ENCODE results near the gene COPS8.

The COPS8 gene

GRCh38 chr2:237074211-237074993 lies 11.3 kb upstream of the COPS8 start:
- TF ChIP-seq ZNF423 (tag by site-specific recombination; IDR thresholded peaks at IDR 0.05) (no peak), YY1 (tag by site-specific recombination; IDR thresholded peaks at IDR 0.05) (no peak), ZNF513 (tag by site-specific recombination; IDR thresholded peaks at IDR 0.05) (no peak), ZNF404 (tag by site-specific recombination; IDR thresholded peaks at IDR 0.05) (no peak), ZNF544 (tag by site-specific recombination; IDR thresholded peaks at IDR 0.05) (no peak), ZNF10 (tag by site-specific recombination; IDR thresholded peaks at IDR 0.05) (no peak), ZNF112 (tag by site-specific recombination; IDR thresholded peaks at IDR 0.05) (no peak), ZNF280D (tag by site-specific recombination; IDR thresholded peaks at IDR 0.05) (no peak), ZNF26 (tag by site-specific recombination; IDR thresholded peaks at IDR 0.05) (no peak), ZIC2 (tag by site-specific recombination; IDR thresholded peaks at IDR 0.05) (no peak), GLIS1 (tag by site-specific recombination; IDR thresholded peaks at IDR 0.05) (no peak), ZNF211 (tag by site-specific recombination; IDR thresholded peaks at IDR 0.05; ENCODE audit: low read depth) (no peak), ZNF433 (tag by site-specific recombination; IDR thresholded peaks at IDR 0.05; ENCODE audit: low read depth) (no peak), ZSCAN30 (tag by site-specific recombination; IDR thresholded peaks at IDR 0.05) (no peak), ZBTB8A (tag by site-specific recombination; IDR thresholded peaks at IDR 0.05) (no peak), ZFP69B (tag by site-specific recombination; IDR thresholded peaks at IDR 0.05) (no peak), ZNF133 (tag by site-specific recombination; IDR thresholded peaks at IDR 0.05) (no peak), ZNF223 (tag by site-specific recombination; IDR thresholded peaks at IDR 0.05) (no peak)
- Histone ChIP-seq H3K4me3 (ENCODE audit: low read depth, low read length) (no peak overlapping the region), H3K4me1 (ENCODE audit: control insufficient read depth, insufficient read depth, low read length) (no peaks in the 10 kb centered on the region), H3K36me3 (ENCODE audit: control insufficient read depth in 2 of 2, insufficient read depth in 1 of 2, low read length in 2 of 2) (no peaks in the 10 kb centered on the region), H3K9me3 (ENCODE audit: control insufficient read depth, insufficient read depth, low read depth, low read length) (no peaks in the 10 kb centered on the region), H3K27ac (ENCODE audit: extremely low read depth, low read depth, low read length) (no peak overlapping the region)
- CTCF ChIA-PET, result interaction anchor here (0.5 to 3.2 kb wide), 15 partner anchors 8 to 1642 kb away, joined by 3 to 16 read pairs (median 5); no protein-coding TSS in a partner anchor
- POLR2A ChIA-PET, result interaction anchor here (1.2 kb wide), 1 partner anchor 11 kb away, joined by 3 read pairs; the partner anchor contains the start of gene COPS8
